CD4-positive, alpha-beta memory T cell (primary cell): ENCODE results near the gene ATP5F1B. TPM values are rescaled to one million over a fixed set of nuclear protein-coding genes. Genes with fewer than 3 reads are reported as not detected.
A peak's percentile ranks its signal among the peaks of the same experiment; 100 is the strongest.

Experiments
- CTCF ChIA-PET: fragments of 350-600 bp; sonication (Branson Sonifier 250); formaldehyde crosslinking; loops from one replicate; lab custom pipeline; 2021; ENCODE audit warnings: inconsistent platforms; ENCODE audit not compliant: partially characterized antibody; lab: Charles Lee
- POLR2A ChIA-PET: fragments of 350-600 bp; sonication (Branson Sonifier 250); formaldehyde crosslinking; loops from one replicate; lab custom pipeline; 2021; ENCODE audit not compliant: partially characterized antibody; lab: Charles Lee
- DNase-seq, 5 donors: peaks; one replicate each; pipeline versions ENCODE4 v3.0.0 to v3.0.0-alpha.2; 2020 to 2022; ENCODE audit warnings: mixed read lengths in 1 of 5
- H3K27ac ChIP-seq: one replicate; pipeline ENCODE4 v1.7.0; 2013; ENCODE audit warnings: low read depth, low read length
- H3K27me3 ChIP-seq: 2 replicates; pipeline ENCODE4 v1.7.0; 2013; ENCODE audit warnings: mild to moderate bottlenecking, low read length, moderate library complexity; ENCODE audit not compliant: insufficient read depth
- H3K36me3 ChIP-seq: 2 replicates; pipeline ENCODE4 v1.7.0; 2013; ENCODE audit warnings: mild to moderate bottlenecking, low read length, moderate library complexity; ENCODE audit not compliant: insufficient read depth
- H3K4me1 ChIP-seq: 2 replicates; pipeline ENCODE4 v1.7.0; 2013; ENCODE audit warnings: mild to moderate bottlenecking, low read length, moderate library complexity; ENCODE audit not compliant: insufficient read depth
- H3K4me3 ChIP-seq, 2 donors: one replicate each; pipeline ENCODE4 v1.7.0; 2013; ENCODE audit warnings: low read length in 2 of 2, mild to moderate bottlenecking in 1 of 2
- H3K9me3 ChIP-seq, 2 donors: one replicate each; pipeline ENCODE4 v1.7.0; 2013; ENCODE audit warnings: low read length in 2 of 2, control low read depth in 1 of 2; ENCODE audit not compliant: control insufficient read depth in 1 of 2
- H3K27ac Mint-ChIP-seq, 7 donors: one replicate each; pipeline ENCODE4 v1.8.0; 2020 to 2021; ENCODE audit warnings: mixed read lengths in 7 of 7, mild to moderate bottlenecking in 6 of 7, inconsistent platforms in 3 of 7, moderate library complexity in 3 of 7
- H3K27me3 Mint-ChIP-seq, 2 donors: one replicate each; pipeline ENCODE4 v1.8.0; 2020 to 2021; ENCODE audit warnings: mixed read lengths in 2 of 2
- H3K36me3 Mint-ChIP-seq, 2 donors: one replicate each; pipeline ENCODE4 v1.8.0; 2020 to 2021; ENCODE audit warnings: mixed read lengths in 2 of 2, inconsistent platforms in 1 of 2, mild to moderate bottlenecking in 1 of 2
- H3K4me1 Mint-ChIP-seq, 4 donors: one replicate each; pipeline ENCODE4 v1.8.0; 2020 to 2021; ENCODE audit warnings: mixed read lengths in 4 of 4, mild to moderate bottlenecking in 1 of 4
- H3K4me3 Mint-ChIP-seq, 8 donors: one replicate each; pipeline ENCODE4 v1.8.0; 2020 to 2021; ENCODE audit warnings: mixed read lengths in 8 of 8, mild to moderate bottlenecking in 7 of 8, moderate library complexity in 6 of 8, inconsistent platforms in 3 of 8
- H3K9me3 Mint-ChIP-seq, 8 donors: one replicate each; pipeline ENCODE4 v1.8.0; 2020 to 2021; ENCODE audit warnings: mixed read lengths in 8 of 8, mild to moderate bottlenecking in 5 of 8, inconsistent platforms in 3 of 8, moderate library complexity in 1 of 8
- intact Hi-C: fragments of 100-400 bp; cut with micrococcal nuclease; formaldehyde crosslinking; loops from one replicate; pipeline ENCODE4 v1.15.1; 2023
- polyA plus RNA-seq, 2 donors: library from polyadenylated mRNA; unstranded; fragments of 300-500 nt; fragmentation: Illumina TruSeq; gene quantifications; one replicate each; pipeline ENCODE4 v1.2.3, GENCODE V29; 2021
- total RNA-seq, 2 experiments: library from RNA; stranded (reverse); gene quantifications; one replicate each; pipeline ENCODE4 v1.2.3, GENCODE V29; 2021

The ATP5F1B gene
- total and polyA plus RNA-seq, 4 experiments from 2014 or later = 243 to 1,156 (median 513) TPM

GRCh38 chr12:56604355-56604754, 41.4 kb downstream of the ATP5F1B start:
- ChIA-PET CTCF (interaction anchor here (1.5 to 1.9 kb wide), 3 partner anchors 9 to 90 kb away, joined by 3 to 6 read pairs (median 5); no protein-coding TSS in a partner anchor), POLR2A (no interaction called here)
- intact Hi-C loops = no loop called here
- peaks cover 67 to 88% of the 10 kb centered on the region in 2 donors for H3K36me3 Mint-ChIP-seq
- no peaks in the 10 kb centered on the region for H3K9me3 Mint-ChIP-seq
- DNase-seq = no peak
- peak overlapping the region in 2 of 7 donors; percentile 24 to 87 for H3K27ac Mint-ChIP-seq
- H3K27me3 Mint-ChIP-seq = no peaks in the 10 kb centered on the region
- H3K36me3 ChIP-seq = peaks cover 89% of the 10 kb centered on the region
- no peaks in the 10 kb centered on the region for H3K27me3 ChIP-seq
- H3K4me1 ChIP-seq = no peaks in the 10 kb centered on the region
- no peak overlapping the region for H3K27ac ChIP-seq
- H3K4me3 ChIP-seq = no peak overlapping the region
- H3K4me3 Mint-ChIP-seq = no peak overlapping the region
- H3K4me1 Mint-ChIP-seq = no peaks in the 10 kb centered on the region
- H3K9me3 ChIP-seq = no peaks in the 10 kb centered on the region

- Mint-ChIP-seq H3K27ac (no peak overlapping the region), H3K27me3 (no peaks in the 10 kb centered on the region), H3K9me3 (no peaks in the 10 kb centered on the region), H3K36me3 (peaks cover 79 to 92% of the 10 kb centered on the region in 2 donors), H3K4me1 (no peaks in the 10 kb centered on the region), H3K4me3 (no peak overlapping the region)
- Histone ChIP-seq H3K4me1 (no peaks in the 10 kb centered on the region), H3K27ac (no peak overlapping the region), H3K27me3 (no peaks in the 10 kb centered on the region), H3K4me3 (no peak overlapping the region), H3K9me3 (no peaks in the 10 kb centered on the region), H3K36me3 (peaks cover 92% of the 10 kb centered on the region)
- no peak for DNase-seq
- intact Hi-C loops = no loop called here
- POLR2A ChIA-PET = interaction anchor here (1.6 to 1.9 kb wide), 3 partner anchors 9 to 34 kb away, joined by 4 to 8 read pairs (median 6); partner anchors contain the start of gene BAZ2A
- CTCF ChIA-PET = interaction anchor here (0.9 to 4.2 kb wide), 7 partner anchors 11 to 33 kb away, joined by 3 to 38 read pairs (median 5); no protein-coding TSS in a partner anchor
These were observed 43.5 kb downstream of the ATP5F1B start for GRCh38 chr12:56602239-56602638.

GRCh38 chr12:56601503-56601902, 44.3 kb downstream of the ATP5F1B start:
- CTCF ChIA-PET = interaction anchor here (0.9 to 4.2 kb wide), 7 partner anchors 10 to 34 kb away, joined by 3 to 38 read pairs (median 5); no protein-coding TSS in a partner anchor
- no peaks in the 10 kb centered on the region for H3K9me3 ChIP-seq
- peak overlapping the region in 1 of 7 donors; percentile 62 for H3K27ac Mint-ChIP-seq
- no peaks in the 10 kb centered on the region for H3K27me3 Mint-ChIP-seq
- no peak overlapping the region for H3K4me3 ChIP-seq
- no peaks in the 10 kb centered on the region for H3K27me3 ChIP-seq
- no peak overlapping the region for H3K4me3 Mint-ChIP-seq
- POLR2A ChIA-PET = interaction anchor here (1.6 to 1.9 kb wide), 3 partner anchors 10 to 35 kb away, joined by 4 to 8 read pairs (median 6); partner anchors contain the start of gene BAZ2A
- no peak overlapping the region for H3K27ac ChIP-seq
- H3K4me1 ChIP-seq = no peaks in the 10 kb centered on the region
- H3K36me3 ChIP-seq = peaks cover 90% of the 10 kb centered on the region
- intact Hi-C loops = loop anchor here (1.0 to 2.0 kb wide), 2 partner anchors 35 to 385 kb away; no protein-coding TSS in a partner anchor
- H3K4me1 Mint-ChIP-seq = no peaks in the 10 kb centered on the region
- H3K36me3 Mint-ChIP-seq = peaks cover 79 to 91% of the 10 kb centered on the region in 2 donors
- peak in 2 of 5 donors; percentile 16 to 24 for DNase-seq
- no peaks in the 10 kb centered on the region for H3K9me3 Mint-ChIP-seq

- no peaks in the 10 kb centered on the region for H3K27me3 ChIP-seq
- no peak overlapping the region for H3K27ac ChIP-seq
- no peak overlapping the region for H3K4me3 ChIP-seq
- ChIA-PET CTCF (interaction anchor here (0.9 to 4.2 kb wide), 4 partner anchors 9 to 35 kb away, joined by 4 to 38 read pairs (median 10); no protein-coding TSS in a partner anchor), POLR2A (interaction anchor here (1.0 to 1.9 kb wide), 3 partner anchors 10 to 36 kb away, joined by 4 to 6 read pairs (median 4); no protein-coding TSS in a partner anchor)
- Mint-ChIP-seq H3K4me1 (no peaks in the 10 kb centered on the region), H3K9me3 (no peaks in the 10 kb centered on the region), H3K27ac (peak overlapping the region in 2 of 7 donors; percentile 32 to 66), H3K4me3 (no peak overlapping the region), H3K36me3 (peaks cover 76 to 88% of the 10 kb centered on the region in 2 donors), H3K27me3 (no peaks in the 10 kb centered on the region)
- H3K4me1 ChIP-seq = no peaks in the 10 kb centered on the region
- H3K36me3 ChIP-seq = peaks cover 83% of the 10 kb centered on the region
- DNase-seq = no peak
- H3K9me3 ChIP-seq = no peaks in the 10 kb centered on the region
- intact Hi-C loops = loop anchor here (1.0 to 2.0 kb wide), 2 partner anchors 36 to 386 kb away; no protein-coding TSS in a partner anchor
These were observed 45.0 kb downstream of the ATP5F1B start for GRCh38 chr12:56600753-56601152.

GRCh38 chr12:56599797-56600196, 46.0 kb downstream of the ATP5F1B start:
- Mint-ChIP-seq H3K36me3 (peaks cover 71 to 81% of the 10 kb centered on the region in 2 donors), H3K9me3 (no peaks in the 10 kb centered on the region), H3K4me1 (no peaks in the 10 kb centered on the region), H3K4me3 (no peak overlapping the region), H3K27ac (no peak overlapping the region), H3K27me3 (no peaks in the 10 kb centered on the region)
- no peaks in the 10 kb centered on the region for H3K4me1 ChIP-seq
- no peaks in the 10 kb centered on the region for H3K27me3 ChIP-seq
- POLR2A ChIA-PET = interaction anchor here (0.7 kb wide), 1 partner anchor 37 kb away, joined by 3 read pairs; no protein-coding TSS in a partner anchor
- H3K36me3 ChIP-seq = peaks cover 73% of the 10 kb centered on the region
- H3K27ac ChIP-seq = no peak overlapping the region
- no peak overlapping the region for H3K4me3 ChIP-seq
- H3K9me3 ChIP-seq = no peaks in the 10 kb centered on the region
- no peak for DNase-seq
- CTCF ChIA-PET = interaction anchor here (4.2 kb wide), 1 partner anchor 36 kb away, joined by 38 read pairs; no protein-coding TSS in a partner anchor
- intact Hi-C loops = loop anchor here (2.0 kb wide), 1 partner anchor 387 kb away; no protein-coding TSS in a partner anchor

- no peak overlapping the region for H3K4me3 ChIP-seq
- Mint-ChIP-seq H3K36me3 (peaks cover 63 to 76% of the 10 kb centered on the region in 2 donors), H3K27ac (no peak overlapping the region), H3K27me3 (no peaks in the 10 kb centered on the region), H3K4me1 (peaks cover 0 to 4% (median 1%) of the 10 kb centered on the region in 4 donors), H3K4me3 (no peak overlapping the region), H3K9me3 (no peaks in the 10 kb centered on the region)
- intact Hi-C loops = no loop called here
- DNase-seq = no peak
- no peaks in the 10 kb centered on the region for H3K9me3 ChIP-seq
- CTCF ChIA-PET = no interaction called here
- no peak overlapping the region for H3K27ac ChIP-seq
- POLR2A ChIA-PET = interaction anchor here (0.7 kb wide), 1 partner anchor 38 kb away, joined by 3 read pairs; no protein-coding TSS in a partner anchor
- H3K27me3 ChIP-seq = no peaks in the 10 kb centered on the region
- H3K4me1 ChIP-seq = no peaks in the 10 kb centered on the region
- H3K36me3 ChIP-seq = peaks cover 65% of the 10 kb centered on the region
These were observed 46.7 kb downstream of the ATP5F1B start for GRCh38 chr12:56599041-56599440.

- H3K9me3 ChIP-seq = no peaks in the 10 kb centered on the region
- Mint-ChIP-seq H3K4me1 (peaks cover 0 to 4% (median 2%) of the 10 kb centered on the region in 4 donors), H3K27ac (peak overlapping the region in 1 of 7 donors; percentile 42), H3K9me3 (no peaks in the 10 kb centered on the region), H3K4me3 (no peak overlapping the region), H3K27me3 (no peaks in the 10 kb centered on the region), H3K36me3 (peaks cover 48 to 55% of the 10 kb centered on the region in 2 donors)
- no peak overlapping the region for H3K4me3 ChIP-seq
- no peak overlapping the region for H3K27ac ChIP-seq
- H3K27me3 ChIP-seq = no peaks in the 10 kb centered on the region
- intact Hi-C loops = no loop called here
- H3K4me1 ChIP-seq = no peaks in the 10 kb centered on the region
- H3K36me3 ChIP-seq = peaks cover 43% of the 10 kb centered on the region
- ChIA-PET CTCF (no interaction called here), POLR2A (interaction anchor here (1.1 kb wide), 1 partner anchor 40 kb away, joined by 3 read pairs; no protein-coding TSS in a partner anchor)
- DNase-seq = no peak
These were observed 49.0 kb downstream of the ATP5F1B start for GRCh38 chr12:56596815-56597214.
